Hepatocyte (in vitro differentiated cells): ENCODE measurements around the gene CLTRN.

ENCODE experiments used
- CTCF ChIP-seq: fragments of 200-600 bp; sonication (generic); IDR thresholded peaks from 2 replicates; pipeline ENCODE4 v1.5.1; 2016; ENCODE audit warnings: antibody characterized with exemption, mild to moderate bottlenecking; ENCODE audit not compliant: poor library complexity
- EZH2phosphoT487 ChIP-seq: fragments of 200-600 bp; sonication (generic); IDR thresholded peaks from one replicate; pipeline ENCODE4 v1.6.1; 2018; ENCODE audit warnings: antibody characterized with exemption, mild to moderate bottlenecking, low read depth, moderate library complexity; ENCODE audit not compliant: unreplicated experiment, severe bottlenecking

- TF ChIP-seq CTCF: no peak
- TF ChIP-seq EZH2phosphoT487: no peak
Measured at GRCh38 chrX:15702488-15703371, 38.1 kb upstream of the CLTRN start.
